GM21447 (cell line): ENCODE results near the gene BRD7.

Experiments
- ATAC-seq: cut with Tn5 transposase; IDR thresholded peaks from one replicate; pipeline ENCODE4 v1.9.1; 2021; ENCODE audit not compliant: unreplicated experiment

The BRD7 gene

GRCh38 chr16:50368410-50369132 lies at the start of gene BRD7:
BRD7 (minus strand) TSS chr16:50368988; CDS start chr16:50368774, 214 bp downstream.
- ATAC-seq = peak; percentile 68

GRCh38 chr16:50416388-50416787 lies 47.6 kb upstream of the BRD7 start:
- no peak for ATAC-seq

- ATAC-seq = no peak
Measured at GRCh38 chr16:50414152-50414551, 45.4 kb upstream of the BRD7 start.

DNA sequence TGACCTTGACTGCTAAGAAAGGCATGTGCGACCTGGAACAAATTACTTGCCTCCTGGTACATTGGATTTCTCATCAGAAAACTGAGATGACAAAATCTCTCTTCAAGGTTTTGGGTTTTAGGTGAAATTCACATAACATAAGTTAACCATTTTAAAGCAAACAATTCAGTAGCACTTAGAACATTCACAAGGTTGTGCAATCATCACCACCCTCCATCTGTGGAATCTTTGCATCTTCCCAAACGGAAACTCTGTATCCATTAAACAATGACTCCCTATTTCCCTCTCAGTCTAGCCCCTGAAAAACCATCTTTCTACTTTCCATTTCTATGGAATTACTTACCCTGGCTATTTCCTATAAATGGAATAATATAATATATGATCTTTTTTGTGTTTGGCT lies 42.2 kb upstream of the BRD7 start:
- ATAC-seq = no peak

DNA sequence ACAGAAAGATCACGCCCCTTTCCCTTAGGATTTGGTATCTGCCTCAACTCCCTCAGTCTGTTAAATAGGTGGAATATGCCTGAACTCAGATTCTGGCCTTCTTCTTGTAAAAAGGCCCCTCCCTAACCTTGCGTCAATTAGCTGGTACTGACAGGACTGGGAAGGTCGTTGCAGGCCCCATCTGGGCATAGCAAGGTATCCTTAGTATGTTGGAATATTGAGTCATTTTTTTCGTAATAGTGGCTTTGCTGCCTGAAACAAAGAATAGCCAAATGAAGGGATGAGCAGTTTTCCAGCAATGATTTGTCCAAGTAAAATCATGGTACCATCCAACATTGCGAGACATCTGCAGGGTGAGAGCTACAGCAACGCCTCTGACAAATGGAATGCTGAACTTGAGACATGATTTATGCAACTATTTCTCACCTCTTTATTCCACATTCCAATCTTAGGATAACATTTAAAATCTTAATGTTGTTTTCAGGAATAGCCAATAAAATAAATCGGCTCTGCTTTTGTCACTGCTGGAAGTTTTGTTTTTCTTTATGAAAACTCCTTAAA lies 39.3 kb upstream of the BRD7 start:
- ATAC-seq = no peak

- no peak for ATAC-seq
Measured at GRCh38 chr16:50407351-50407750, 38.6 kb upstream of the BRD7 start.

- no peak for ATAC-seq
Measured at GRCh38 chr16:50403491-50403890, 34.7 kb upstream of the BRD7 start.

GRCh38 chr16:50402298-50402895 lies 33.6 kb upstream of the BRD7 start:
- no peak for ATAC-seq

- ATAC-seq = no peak
Measured at GRCh38 chr16:50401355-50401754, 32.6 kb upstream of the BRD7 start.

GRCh38 chr16:50400967-50401348 lies 32.2 kb upstream of the BRD7 start:
- ATAC-seq = no peak

DNA sequence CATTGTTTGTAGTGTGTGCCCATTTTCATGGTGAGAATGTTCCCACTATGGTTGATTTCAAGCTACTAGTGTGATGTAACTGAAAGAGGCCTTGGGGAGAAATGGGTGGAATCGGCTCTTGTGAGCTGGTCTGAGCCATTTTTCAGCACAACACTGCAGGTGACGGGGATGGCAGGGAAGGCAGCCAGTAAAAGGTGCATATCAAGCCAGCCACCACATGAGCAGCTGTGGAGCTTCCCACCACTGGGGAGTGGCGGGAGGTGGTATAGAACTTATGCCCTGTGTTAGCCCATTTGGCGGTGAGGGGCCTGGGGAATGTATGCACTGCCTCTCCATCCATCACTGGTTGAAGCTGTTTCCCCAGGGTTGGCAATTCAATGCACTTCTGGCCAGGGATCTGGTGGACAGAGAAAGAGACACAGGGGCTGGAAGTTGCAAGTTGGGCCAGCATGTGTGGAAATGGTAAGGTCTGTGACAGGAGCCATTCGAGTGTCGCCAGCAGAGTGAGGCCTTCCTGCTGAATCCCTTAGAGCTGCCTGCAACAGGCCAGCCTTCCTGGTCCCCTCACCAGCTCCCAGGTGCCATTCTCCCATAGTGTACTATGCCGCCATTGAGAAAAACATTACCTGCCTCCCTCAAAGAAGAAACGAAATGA lies 31.7 kb upstream of the BRD7 start:
- ATAC-seq = no peak

GRCh38 chr16:50399411-50399810 lies 30.6 kb upstream of the BRD7 start:
- ATAC-seq = no peak

DNA sequence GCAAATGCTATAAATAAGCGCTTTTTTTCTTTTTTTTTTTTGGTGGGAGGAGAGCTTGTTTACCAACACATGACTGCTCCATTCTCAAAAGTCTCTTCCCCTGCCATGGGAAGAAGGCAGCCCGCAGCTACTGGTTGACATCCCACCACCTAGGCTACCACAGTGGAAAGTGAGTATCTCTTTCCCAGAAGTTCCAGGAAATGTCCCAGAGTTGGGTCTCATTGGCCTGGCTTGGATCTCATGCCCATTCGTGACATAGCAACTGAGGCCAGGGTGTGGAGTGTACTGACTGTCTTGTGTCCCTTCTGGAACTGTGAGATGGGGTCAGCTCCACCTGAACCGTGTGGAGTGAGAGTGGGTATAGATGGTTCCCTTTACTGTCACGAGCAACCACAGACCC lies 29.5 kb upstream of the BRD7 start:
- no peak for ATAC-seq

DNA sequence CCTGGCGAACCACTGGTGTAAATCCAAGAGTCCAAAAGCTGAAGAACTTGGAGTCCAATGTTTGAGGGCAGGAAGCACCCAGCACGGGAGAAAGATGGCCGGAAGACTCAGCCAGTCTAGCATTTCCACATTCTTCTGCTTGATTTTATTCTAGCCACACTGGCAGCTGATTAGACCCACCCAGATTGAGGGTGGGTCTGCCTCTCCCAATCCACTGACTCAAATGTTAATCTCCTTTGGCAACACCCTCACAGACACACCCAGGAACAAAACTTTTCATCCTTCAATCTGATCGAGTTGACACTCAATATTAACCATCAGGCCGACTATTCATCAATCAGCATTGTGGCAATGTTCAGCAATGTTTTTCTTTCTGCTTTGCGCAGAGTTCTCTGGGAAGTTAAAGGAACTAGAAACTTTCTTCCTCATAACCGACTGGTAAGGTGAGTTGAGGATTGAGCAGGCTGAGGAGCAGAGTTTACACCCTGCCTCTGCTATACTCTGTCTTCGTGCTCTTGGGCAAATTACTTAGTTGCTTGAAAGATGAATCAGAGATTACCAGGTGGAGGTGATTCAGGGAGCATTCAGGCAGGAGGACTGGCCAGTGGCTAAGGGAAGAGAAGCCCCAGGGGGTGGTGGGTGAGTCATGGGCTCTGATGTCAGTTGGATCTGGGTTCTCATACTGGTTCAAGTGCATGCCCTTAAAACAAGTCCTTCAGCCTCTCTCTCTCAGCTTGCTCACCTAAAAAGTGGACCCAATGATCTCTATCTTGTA lies 28.2 kb upstream of the BRD7 start:
- no peak for ATAC-seq

DNA sequence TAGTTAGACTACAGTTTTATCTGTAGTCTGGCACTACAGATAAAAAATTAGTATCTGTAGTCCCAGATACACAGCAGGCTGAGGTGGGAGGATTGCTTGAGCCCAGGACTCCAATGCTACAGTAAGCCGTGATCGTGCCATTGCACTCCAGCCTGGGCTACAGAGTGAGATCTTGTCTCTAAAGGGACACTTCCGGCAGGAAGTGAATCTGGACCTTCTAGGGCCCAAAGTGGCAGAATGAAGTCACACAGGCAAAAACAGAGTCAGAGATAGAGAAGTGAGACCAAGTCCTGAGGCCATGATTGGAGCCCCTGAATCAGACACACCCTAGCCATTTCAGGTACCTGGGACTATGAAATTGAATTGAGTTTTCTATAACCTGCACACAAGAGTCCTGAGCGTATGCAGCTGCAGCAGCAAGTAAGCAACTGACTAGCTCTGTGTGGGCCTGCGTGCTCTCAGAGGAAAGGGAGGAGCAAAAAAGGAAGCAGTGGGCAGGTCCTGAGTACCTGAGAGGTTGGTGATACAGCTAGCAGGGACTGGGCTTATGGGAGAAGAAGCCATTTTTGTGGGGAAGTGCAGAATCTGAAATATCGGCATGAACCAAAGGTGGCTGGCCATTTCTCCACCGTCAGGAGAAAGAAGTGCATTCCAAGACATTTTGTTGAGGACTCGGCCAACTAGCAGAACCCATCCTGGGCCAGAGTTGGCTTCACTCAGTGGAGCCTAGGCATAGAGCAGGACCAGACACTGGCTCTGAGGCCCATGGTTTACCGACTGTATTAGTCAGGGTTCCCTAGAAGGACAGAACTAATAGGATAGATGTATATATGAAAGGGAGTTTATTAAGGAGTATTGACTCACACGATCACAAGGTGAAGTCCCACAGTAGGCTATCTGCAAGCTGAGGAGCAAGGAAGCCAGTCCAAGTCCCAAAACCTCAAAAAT lies 27.2 kb upstream of the BRD7 start:
- no peak for ATAC-seq

DNA sequence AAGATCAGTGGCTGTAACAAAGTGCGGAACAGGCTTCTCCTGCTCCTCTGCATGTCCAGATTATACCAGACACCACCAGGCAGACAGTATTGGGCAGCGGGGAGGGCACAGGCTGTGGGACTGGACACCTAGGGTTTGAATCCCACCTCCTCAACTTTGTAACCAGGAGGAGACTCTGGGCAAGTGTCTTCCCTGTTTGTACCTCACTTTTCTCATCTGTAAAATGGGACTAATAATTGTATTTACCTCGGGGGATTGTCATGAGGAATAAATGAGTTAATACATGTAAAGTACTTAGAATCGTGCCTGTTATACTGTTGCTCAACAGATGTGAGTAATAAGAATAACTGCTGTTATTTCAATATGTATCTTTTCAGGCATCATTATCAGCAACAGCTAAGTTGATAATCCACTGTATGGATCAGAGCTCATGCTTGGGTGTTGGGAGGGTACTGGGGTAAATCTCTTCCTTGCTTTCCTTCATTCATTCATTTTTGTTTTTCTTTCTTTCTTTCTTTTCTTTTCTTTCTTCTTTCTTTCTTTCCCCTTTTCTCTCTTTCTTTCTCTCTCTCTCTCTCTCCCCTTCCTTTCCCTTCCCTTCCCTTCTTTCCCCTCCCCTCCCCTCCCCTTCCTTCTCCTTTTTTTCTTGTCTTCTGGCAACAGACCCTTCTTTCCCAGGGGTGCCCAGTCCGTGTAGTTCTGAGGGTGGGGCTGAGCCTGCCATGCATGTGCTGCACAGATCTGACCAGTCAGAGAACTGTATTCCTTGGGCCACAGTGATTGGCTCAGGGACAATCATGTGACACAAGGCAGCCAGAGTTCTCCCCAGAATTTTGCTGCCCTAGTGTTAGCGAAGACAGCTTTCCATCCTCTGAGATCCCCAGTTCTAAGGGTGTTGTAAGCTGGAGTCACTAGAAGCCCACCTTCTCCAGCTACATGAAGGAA lies 25.3 kb upstream of the BRD7 start:
- no peak for ATAC-seq

- no peak for ATAC-seq
Measured at GRCh38 chr16:50393416-50393815, 24.6 kb upstream of the BRD7 start.

- ATAC-seq = no peak
Measured at GRCh38 chr16:50390914-50391716, 22.3 kb upstream of the BRD7 start.
